ENCODE measurements around the gene JCAD. TPM values are rescaled to one million over a fixed set of nuclear protein-coding genes. Genes with fewer than 3 reads are reported as not detected.
"Not testable (repeated sequence)": the region's sequence is repeated elsewhere in the genome, so short reads cannot be mapped to it uniquely, and the experiment has no call there.

The JCAD gene
- total RNA-seq, 1 donor = 0.10 TPM

DNA sequence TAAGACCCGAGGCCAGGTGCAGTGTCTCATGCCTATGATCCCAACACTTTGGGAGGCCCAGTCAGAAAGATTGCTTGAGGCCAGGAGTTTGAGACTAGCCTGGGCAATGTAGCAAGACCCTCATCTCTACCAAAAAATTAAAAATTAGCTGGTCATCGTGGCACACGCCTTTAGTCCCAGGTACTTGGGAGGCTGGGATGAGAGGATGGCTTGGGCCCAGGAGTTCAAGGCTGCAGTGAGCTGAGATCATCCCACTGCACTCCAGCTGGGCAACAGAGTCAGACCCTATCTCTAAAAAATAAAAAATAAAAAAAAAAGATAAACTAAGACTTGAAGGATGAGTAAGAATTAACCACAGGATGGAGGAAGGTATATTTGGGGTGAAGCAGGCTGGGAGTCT lies 77.9 kb downstream of the JCAD start:
- H3K4me3 ChIP-seq (ENCODE audit: low read length) = no peak overlapping the region
- no peaks in the 10 kb centered on the region for H3K4me1 ChIP-seq (ENCODE audit: insufficient read depth, low read length)
- no peaks in the 10 kb centered on the region for H3K27me3 ChIP-seq (ENCODE audit: insufficient read depth, low read length)
- H3K9me3 ChIP-seq (ENCODE audit: low read depth, low read length) = peaks cover 7% of the 10 kb centered on the region

DNA sequence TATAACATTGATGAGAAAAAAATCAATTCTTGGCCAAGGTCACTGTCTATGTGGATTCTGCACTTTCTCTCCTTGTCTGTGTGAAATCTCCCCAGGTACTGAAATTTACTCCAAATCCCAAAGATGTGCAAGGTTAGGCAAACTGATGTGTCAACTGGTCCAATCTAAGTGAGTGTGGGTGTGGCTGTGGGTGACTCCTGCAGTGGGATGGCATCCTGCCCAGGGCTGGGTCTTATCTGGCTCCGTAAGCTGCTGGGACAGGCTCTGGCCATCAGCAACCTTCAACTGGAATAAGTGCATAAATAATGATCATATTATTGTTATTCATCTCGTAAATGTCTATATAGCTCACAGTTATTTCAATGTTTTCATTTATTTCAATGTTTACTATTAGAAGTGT lies 79.3 kb downstream of the JCAD start:
- Histone ChIP-seq H3K27me3 (ENCODE audit: insufficient read depth, low read length) (no peaks in the 10 kb centered on the region), H3K4me3 (ENCODE audit: low read length) (no peak overlapping the region), H3K4me1 (ENCODE audit: insufficient read depth, low read length) (no peaks in the 10 kb centered on the region), H3K9me3 (ENCODE audit: low read depth, low read length) (peaks cover 7% of the 10 kb centered on the region)

DNA sequence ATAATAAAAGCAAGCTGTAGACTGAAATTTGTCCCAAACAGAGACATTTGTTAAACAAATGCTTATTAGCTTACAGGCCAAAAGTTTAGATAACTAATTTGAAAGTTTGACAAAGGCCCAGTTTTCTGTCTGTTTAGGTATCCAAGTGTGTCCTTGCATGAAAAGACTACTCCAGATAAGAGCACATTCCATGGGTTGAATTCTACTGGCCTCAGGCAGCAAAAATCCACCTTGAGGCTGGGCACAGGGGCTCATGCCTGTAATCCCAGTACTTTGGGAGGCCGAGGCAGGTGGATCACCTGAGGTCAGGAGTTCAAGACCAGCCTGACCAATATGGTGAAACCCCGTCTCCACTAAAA lies 80.0 kb downstream of the JCAD start:
- H3K4me1 ChIP-seq (ENCODE audit: insufficient read depth, low read length); H3K4me3 ChIP-seq (ENCODE audit: low read length); H3K27me3 ChIP-seq (ENCODE audit: insufficient read depth, low read length); H3K9me3 ChIP-seq (ENCODE audit: low read depth, low read length): not testable (repeated sequence)

DNA sequence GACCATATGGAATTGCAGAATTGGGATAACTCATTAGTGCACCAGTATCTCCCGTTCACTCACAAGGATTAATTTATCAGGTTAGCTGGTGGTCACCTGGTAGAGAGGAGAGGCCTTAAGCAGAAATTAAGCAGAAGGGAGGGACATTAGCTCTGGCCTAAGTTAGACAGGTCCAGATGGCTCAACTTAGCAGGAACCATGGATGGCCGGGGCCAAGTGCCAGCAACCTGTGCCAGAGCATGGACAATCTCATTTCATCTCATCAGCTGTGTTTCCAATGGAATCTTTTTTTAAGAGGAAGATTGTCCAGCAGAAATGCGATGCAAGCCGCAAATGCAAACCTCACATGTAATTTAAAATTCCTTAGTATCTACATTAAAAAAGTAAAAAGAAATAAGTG lies 82.2 kb downstream of the JCAD start:
- H3K4me3 ChIP-seq (ENCODE audit: low read length) = no peak overlapping the region
- H3K9me3 ChIP-seq (ENCODE audit: low read depth, low read length) = no peaks in the 10 kb centered on the region
- H3K4me1 ChIP-seq (ENCODE audit: insufficient read depth, low read length) = no peaks in the 10 kb centered on the region
- no peaks in the 10 kb centered on the region for H3K27me3 ChIP-seq (ENCODE audit: insufficient read depth, low read length)

DNA sequence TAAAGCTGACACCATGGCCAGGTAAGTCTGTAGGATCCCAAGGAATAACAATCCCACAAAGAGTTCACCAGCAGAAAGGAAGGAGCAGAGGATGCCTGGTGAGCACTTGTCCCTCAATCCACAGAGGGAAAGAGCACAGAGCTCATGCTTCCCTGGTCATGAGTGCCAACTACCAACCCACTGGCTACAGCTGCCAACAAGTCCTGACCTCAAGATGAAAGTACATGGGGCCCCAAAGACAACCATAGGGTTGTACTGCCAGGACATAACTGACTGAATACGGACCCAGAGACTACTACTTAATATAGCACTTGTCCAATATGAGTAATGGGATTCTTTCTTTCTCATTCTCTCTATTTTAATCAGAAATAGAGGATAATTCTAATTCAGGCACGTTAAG lies 83.3 kb downstream of the JCAD start:
- no peak overlapping the region for H3K4me3 ChIP-seq (ENCODE audit: low read length)

DNA sequence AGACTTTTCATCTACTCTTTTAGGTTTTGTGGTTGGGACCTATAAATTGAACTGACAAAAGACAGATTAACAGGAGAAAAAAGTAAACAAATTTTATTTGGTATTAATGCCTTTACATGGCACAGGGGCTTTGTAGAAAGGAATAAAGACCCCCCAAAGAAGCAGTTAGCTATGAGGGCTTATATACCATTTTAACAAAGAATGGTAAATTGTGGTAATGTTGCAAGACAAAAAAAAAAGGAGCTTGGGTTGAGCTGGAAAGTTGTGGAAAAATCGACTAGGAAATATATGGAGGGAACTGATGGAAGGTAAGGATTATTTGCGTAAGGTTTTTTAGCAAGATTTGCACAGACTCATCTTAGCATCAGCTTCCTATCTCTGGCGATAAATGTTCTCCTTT lies 84.6 kb downstream of the JCAD start:
- Histone ChIP-seq H3K27me3 (ENCODE audit: insufficient read depth, low read length) (no peaks in the 10 kb centered on the region), H3K9me3 (ENCODE audit: low read depth, low read length) (no peaks in the 10 kb centered on the region), H3K4me1 (ENCODE audit: insufficient read depth, low read length) (no peaks in the 10 kb centered on the region), H3K4me3 (ENCODE audit: low read length) (no peak overlapping the region)

More for the DNA sequence above, 83.3 kb downstream of the JCAD start:
- H3K4me1 ChIP-seq (ENCODE audit: insufficient read depth, low read length) = no peaks in the 10 kb centered on the region
- no peaks in the 10 kb centered on the region for H3K27me3 ChIP-seq (ENCODE audit: insufficient read depth, low read length)
- no peaks in the 10 kb centered on the region for H3K9me3 ChIP-seq (ENCODE audit: low read depth, low read length)

DNA sequence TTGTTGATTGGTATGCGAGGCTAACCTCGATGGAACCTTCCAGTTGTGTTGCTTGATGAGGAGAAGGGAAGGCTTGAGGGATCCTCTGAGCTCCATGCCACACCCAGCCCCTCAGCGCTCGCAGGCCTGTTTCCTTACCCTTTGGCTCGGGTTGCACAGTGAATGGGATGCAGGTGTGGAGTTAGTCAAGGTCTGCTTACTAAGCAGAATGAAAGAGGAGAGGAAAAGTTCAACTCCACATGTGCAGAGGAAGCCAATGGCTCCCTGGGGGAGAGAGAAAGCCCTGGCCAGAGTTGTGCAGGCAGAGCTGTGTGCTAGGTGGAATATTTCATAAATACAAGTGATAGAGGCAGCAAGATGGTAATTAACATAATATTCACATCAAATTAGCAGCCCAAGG lies 85.5 kb downstream of the JCAD start:
- Histone ChIP-seq H3K27me3 (ENCODE audit: insufficient read depth, low read length) (no peaks in the 10 kb centered on the region), H3K9me3 (ENCODE audit: low read depth, low read length) (no peaks in the 10 kb centered on the region), H3K4me3 (ENCODE audit: low read length) (no peak overlapping the region), H3K4me1 (ENCODE audit: insufficient read depth, low read length) (no peaks in the 10 kb centered on the region)

DNA sequence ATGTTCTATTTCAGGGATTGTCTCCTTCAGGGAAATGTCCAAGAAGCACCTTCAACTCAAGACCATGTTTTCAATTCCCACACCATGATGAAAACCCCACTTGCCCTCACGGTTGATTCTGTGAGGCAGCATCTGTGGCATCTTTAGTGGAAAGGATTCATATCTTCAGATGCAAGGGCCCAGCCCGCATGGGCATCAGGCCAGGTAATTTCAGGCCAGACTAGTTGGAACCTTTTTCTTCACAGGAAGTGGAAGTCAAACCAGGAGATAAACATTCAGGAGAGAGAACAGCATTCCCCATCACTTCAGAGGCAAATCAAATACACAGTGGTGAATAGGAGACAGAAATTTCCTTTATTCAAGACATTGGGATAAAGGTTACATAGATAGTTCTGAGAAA lies 88.8 kb downstream of the JCAD start:
- H3K4me3 ChIP-seq (ENCODE audit: low read length) = no peak overlapping the region
- no peaks in the 10 kb centered on the region for H3K4me1 ChIP-seq (ENCODE audit: insufficient read depth, low read length)
- H3K27me3 ChIP-seq (ENCODE audit: insufficient read depth, low read length) = no peaks in the 10 kb centered on the region
- H3K9me3 ChIP-seq (ENCODE audit: low read depth, low read length) = no peaks in the 10 kb centered on the region

DNA sequence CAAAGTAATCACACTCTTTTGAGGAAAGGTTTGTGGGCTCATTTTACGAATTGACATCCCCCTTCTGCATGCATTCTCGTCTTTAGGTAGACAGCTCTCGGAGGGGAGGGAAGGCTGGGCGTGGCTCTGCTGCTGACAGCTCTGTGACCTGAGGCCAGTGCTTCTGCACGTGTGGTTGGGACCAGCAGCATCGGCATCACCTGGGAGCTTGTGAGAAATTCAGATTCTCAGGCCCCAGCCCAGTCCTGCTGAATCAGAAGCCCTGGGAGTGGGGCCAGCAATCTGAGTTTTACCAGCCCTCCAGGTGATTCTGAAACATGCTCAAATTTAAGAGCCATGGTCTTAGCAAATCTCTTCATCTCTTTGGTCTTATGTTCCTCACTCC lies 89.4 kb downstream of the JCAD start:
- Histone ChIP-seq H3K27me3 (ENCODE audit: insufficient read depth, low read length) (no peaks in the 10 kb centered on the region), H3K9me3 (ENCODE audit: low read depth, low read length) (no peaks in the 10 kb centered on the region), H3K4me1 (ENCODE audit: insufficient read depth, low read length) (no peaks in the 10 kb centered on the region), H3K4me3 (ENCODE audit: low read length) (no peak overlapping the region)

DNA sequence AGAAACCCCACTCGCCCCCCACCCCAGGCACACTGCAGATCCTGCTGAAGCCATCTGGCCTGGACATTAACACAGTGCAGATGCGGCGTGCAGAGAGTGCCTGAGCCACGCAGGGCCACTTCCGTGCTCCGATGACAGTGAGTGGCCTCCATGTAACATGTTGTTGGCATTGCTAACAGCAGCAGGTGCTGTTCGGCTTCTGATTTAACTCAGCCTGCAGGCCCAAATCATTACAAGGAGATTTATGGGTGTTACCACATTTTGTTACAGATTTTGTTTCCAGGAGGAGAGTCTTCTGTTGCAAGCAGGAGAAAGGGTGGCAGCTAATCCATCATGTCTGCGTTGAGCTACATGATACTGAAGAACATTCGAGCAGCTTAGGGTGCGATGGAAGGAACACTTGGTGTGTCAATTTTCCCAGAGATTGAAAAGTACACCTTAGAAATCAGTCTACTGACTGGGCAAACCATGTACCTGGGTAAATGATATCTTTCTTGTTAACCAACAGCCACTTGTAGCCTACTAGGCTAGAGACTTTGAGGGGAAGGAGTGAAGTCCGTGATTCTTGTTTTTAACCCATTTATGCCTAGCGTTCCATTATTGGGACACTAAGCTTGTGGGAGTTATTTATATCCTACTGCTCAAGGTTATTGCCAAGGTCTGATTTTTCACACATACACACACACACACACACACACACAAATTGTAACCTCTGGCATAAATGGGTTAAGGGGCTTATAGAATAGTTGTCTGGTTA lies 90.0 kb downstream of the JCAD start:
- Histone ChIP-seq H3K27me3 (ENCODE audit: insufficient read depth, low read length) (no peaks in the 10 kb centered on the region), H3K9me3 (ENCODE audit: low read depth, low read length) (no peaks in the 10 kb centered on the region), H3K4me1 (ENCODE audit: insufficient read depth, low read length) (no peaks in the 10 kb centered on the region), H3K4me3 (ENCODE audit: low read length) (no peak overlapping the region)

DNA sequence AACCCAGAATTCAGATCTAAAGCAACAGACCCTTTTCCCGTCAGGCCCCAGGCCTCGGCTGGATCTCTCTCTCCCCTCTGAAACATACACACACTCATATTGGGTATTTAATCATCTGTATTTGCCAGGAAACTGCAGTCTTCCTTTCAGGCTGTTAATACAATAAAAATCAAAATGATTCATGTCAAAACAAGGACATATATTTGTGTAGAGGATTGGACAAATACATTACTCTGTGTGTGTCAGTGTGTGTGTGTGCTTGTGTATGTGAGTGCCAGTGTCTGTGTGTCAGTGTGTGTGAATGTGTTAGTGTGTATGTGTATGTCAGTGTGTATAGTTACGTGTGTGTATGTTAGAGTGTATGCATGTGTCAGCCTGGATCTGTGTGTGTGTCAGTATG lies 90.8 kb downstream of the JCAD start:
- Histone ChIP-seq H3K9me3 (ENCODE audit: low read depth, low read length) (no peaks in the 10 kb centered on the region), H3K4me3 (ENCODE audit: low read length) (no peak overlapping the region), H3K4me1 (ENCODE audit: insufficient read depth, low read length) (no peaks in the 10 kb centered on the region), H3K27me3 (ENCODE audit: insufficient read depth, low read length) (no peaks in the 10 kb centered on the region)

DNA sequence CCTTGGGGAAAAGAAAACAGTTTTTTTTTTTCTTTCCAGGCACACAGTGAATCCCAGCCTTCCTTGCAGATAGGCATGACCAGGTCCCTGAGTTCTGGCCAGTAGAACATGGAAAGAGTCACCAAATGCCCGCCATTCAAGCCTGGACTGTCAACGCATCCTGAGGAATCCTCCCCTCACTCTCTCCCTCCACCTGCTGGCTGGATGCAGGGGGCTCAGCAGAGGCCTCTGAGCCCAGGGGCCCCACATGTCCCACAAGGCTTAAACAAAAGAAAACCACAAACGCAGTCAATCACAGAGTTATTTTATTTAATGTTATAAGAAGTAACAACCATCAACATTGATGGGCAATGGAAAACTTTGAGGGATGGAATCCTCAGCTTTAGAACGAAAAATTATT lies 93.1 kb downstream of the JCAD start:
- H3K4me3 ChIP-seq (ENCODE audit: low read length) = no peak overlapping the region
- H3K4me1 ChIP-seq (ENCODE audit: insufficient read depth, low read length) = no peaks in the 10 kb centered on the region
- H3K9me3 ChIP-seq (ENCODE audit: low read depth, low read length) = no peaks in the 10 kb centered on the region
- H3K27me3 ChIP-seq (ENCODE audit: insufficient read depth, low read length) = no peaks in the 10 kb centered on the region
